Measurements from ENCODE around the gene CD27. TPM values are rescaled to one million over a fixed set of nuclear protein-coding genes. Genes with fewer than 3 reads are reported as not detected.
A peak's percentile ranks its signal among the peaks of the same experiment; 100 is the strongest.

CD27 gene
- total and polyA plus RNA-seq, 9 of the 15 experiments (the other 6 are each of a cell fraction or from before 2014, with no cell fraction given), result 0.24 TPM; not detected in 8

DNA sequence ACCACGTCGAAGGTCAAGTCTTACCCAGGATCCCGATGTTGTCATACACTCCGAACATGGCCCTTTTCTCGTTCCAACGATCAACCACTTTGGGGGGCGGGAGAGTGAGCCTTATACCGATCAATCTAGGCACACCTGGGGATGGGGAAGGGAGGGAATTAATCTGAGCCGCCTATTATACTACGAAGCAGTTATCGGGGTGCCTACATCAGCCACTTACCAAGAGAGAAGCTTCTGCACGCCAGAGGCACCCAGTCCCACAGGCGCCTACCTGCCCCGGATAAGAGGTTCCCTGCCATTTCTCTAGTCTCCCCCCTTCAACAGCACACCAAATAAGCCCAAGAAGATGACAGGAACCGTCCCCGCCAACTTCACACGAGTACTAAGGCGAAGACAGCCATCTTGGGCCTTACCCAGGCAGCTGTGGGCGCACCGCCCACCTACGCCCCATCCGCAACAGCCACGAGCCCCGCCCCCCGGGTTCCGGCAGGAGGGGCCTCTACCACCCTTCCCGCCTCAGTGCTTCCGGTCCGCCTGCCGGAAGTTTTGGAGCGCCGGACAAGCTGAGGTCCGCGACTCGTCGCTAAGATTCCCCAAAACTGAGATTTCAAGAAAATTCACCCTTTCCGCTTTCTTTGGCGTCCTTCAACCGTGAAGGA, 48.2 kb downstream of the CD27 start, which contains the start of gene MRPL51 (continued):
- TF ChIP-seq, protein P1, sequence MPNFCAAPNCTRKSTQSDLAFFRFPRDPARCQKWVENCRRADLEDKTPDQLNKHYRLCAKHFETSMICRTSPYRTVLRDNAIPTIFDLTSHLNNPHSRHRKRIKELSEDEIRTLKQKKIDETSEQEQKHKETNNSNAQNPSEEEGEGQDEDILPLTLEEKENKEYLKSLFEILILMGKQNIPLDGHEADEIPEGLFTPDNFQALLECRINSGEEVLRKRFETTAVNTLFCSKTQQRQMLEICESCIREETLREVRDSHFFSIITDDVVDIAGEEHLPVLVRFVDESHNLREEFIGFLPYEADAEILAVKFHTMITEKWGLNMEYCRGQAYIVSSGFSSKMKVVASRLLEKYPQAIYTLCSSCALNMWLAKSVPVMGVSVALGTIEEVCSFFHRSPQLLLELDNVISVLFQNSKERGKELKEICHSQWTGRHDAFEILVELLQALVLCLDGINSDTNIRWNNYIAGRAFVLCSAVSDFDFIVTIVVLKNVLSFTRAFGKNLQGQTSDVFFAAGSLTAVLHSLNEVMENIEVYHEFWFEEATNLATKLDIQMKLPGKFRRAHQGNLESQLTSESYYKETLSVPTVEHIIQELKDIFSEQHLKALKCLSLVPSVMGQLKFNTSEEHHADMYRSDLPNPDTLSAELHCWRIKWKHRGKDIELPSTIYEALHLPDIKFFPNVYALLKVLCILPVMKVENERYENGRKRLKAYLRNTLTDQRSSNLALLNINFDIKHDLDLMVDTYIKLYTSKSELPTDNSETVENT (CRISPR knock-in tag; IDR thresholded peaks at IDR 0.05), result no peak
- TF ChIP-seq ETS1 (conservative IDR thresholded peaks at IDR 0.05; ENCODE audit: control insufficient read depth, low read depth, low read length), result 0 out of 2 replicates have a peak, but pooled peaks have one; percentile 23
- TF ChIP-seq RB1 (IDR thresholded peaks at IDR 0.05; ENCODE audit: low read depth), result peak; percentile 46; the same call in 1 of the 2 replicates
- TF ChIP-seq NFXL1 (CRISPR knock-in tag; IDR thresholded peaks at IDR 0.05), result no peak
- no peak for TF ChIP-seq GTF2A2 (tag; IDR thresholded peaks at IDR 0.05)
- TF ChIP-seq MCM5 (IDR thresholded peaks at IDR 0.05; ENCODE audit: low read depth), result no peak
- peak; percentile 85 for TF ChIP-seq PHF20 (IDR thresholded peaks at IDR 0.05; ENCODE audit: partially characterized antibody)
- TF ChIP-seq ZBTB11 (CRISPR knock-in tag; IDR thresholded peaks at IDR 0.05), result peak; percentile 89 to 98 (median 97)
- no peak for TF ChIP-seq POLR2H (tag; IDR thresholded peaks at IDR 0.05; ENCODE audit: low read depth)
- TF ChIP-seq RBBP5 (IDR thresholded peaks at IDR 0.05; ENCODE audit: borderline replicate concordance, insufficient read depth, low read length, poor library complexity, severe bottlenecking), result peak; percentile 1
- TF ChIP-seq HMG20A (CRISPR knock-in tag; conservative IDR thresholded peaks at IDR 0.05), result no peak
- peak; percentile 93 for TF ChIP-seq TFAP4 (CRISPR knock-in tag; IDR thresholded peaks at IDR 0.05; ENCODE audit: borderline replicate concordance)
- TF ChIP-seq MYBL2 (IDR thresholded peaks at IDR 0.05; ENCODE audit: low read depth), result no peak
- no peak for TF ChIP-seq MYBL2 (CRISPR knock-in tag; IDR thresholded peaks at IDR 0.05; ENCODE audit: borderline replicate concordance)
- TF ChIP-seq CREM (IDR thresholded peaks at IDR 0.05; ENCODE audit: low read depth), result peak; percentile 74
- 0 out of 2 replicates have a peak, but pooled peaks have one; percentile 18 for TF ChIP-seq JUN (IDR thresholded peaks at IDR 0.05; ENCODE audit: borderline replicate concordance, low read depth, low read length)
- no peak for TF ChIP-seq JUN (CRISPR knock-in tag; IDR thresholded peaks at IDR 0.05; ENCODE audit: borderline replicate concordance)
- peak; percentile 32; the same call in 1 of the 2 replicates for TF ChIP-seq EP300 (IDR thresholded peaks at IDR 0.05; ENCODE audit: low read length)
- 0 out of 2 replicates have a peak, but pooled peaks have one; percentile 19 for TF ChIP-seq DIDO1 (tag; IDR thresholded peaks at IDR 0.05; ENCODE audit: low read depth)
- peak; percentile 85 for TF ChIP-seq RBFOX2 (IDR thresholded peaks at IDR 0.05; ENCODE audit: low read depth, low read length)

Data from K562 (cell line).